HG02885 (cell line): ENCODE results near the gene CLCN6.

Experiments
- ATAC-seq: cut with Tn5 transposase; IDR thresholded peaks from one replicate; pipeline ENCODE4 v1.9.1; 2021; ENCODE audit warnings: mild to moderate bottlenecking; ENCODE audit not compliant: unreplicated experiment, poor library complexity

Gene CLCN6, protein sequence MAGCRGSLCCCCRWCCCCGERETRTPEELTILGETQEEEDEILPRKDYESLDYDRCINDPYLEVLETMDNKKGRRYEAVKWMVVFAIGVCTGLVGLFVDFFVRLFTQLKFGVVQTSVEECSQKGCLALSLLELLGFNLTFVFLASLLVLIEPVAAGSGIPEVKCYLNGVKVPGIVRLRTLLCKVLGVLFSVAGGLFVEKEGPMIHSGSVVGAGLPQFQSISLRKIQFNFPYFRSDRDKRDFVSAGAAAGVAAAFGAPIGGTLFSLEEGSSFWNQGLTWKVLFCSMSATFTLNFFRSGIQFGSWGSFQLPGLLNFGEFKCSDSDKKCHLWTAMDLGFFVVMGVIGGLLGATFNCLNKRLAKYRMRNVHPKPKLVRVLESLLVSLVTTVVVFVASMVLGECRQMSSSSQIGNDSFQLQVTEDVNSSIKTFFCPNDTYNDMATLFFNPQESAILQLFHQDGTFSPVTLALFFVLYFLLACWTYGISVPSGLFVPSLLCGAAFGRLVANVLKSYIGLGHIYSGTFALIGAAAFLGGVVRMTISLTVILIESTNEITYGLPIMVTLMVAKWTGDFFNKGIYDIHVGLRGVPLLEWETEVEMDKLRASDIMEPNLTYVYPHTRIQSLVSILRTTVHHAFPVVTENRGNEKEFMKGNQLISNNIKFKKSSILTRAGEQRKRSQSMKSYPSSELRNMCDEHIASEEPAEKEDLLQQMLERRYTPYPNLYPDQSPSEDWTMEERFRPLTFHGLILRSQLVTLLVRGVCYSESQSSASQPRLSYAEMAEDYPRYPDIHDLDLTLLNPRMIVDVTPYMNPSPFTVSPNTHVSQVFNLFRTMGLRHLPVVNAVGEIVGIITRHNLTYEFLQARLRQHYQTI

DNA sequence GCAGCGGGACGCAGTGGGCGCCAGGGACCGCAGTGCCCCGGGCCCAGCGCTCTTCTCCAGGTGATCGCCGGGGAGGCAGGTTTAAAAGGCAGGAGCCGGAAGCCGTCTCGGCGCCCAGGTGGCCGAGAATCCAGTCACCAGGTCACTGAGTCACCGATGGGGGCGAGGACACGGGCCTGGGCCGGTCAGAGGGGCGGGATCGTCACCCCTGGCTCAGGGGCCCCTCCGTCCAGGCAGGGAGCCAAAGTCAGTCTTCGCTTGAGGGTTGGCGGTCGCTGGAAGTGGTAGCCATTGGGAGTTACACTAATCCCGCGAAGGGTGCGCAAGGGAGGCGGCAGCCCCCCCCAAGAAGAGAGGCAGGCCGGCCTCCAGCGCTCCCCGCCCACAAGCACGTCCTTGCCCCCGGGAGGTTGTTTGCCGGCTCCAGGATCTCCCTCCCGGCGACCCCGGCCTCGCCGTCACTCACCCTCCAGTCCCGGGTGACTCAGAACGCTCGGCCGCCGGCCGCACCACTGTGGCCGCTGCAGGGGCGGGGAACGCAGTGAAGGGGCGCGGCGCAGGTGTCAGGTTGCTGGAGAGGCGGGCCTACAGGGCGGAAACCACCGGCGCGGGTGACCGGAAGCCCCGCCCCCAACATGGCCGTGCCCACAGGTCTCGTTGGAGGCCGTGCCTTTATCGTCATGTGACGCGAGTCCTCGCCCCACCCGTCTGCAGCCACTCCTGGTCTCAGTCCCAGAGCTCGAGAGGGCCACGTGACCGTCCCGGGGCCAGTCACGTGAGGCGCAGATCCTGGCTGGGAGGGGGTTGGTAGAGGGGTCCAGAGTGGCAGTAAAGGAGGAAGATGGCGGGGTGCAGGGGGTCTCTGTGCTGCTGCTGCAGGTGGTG lies at the start of gene CLCN6, which contains the start of gene MTHFR:
Gene CLCN6 (plus strand): TSS at position 770 of the 885 bp plus-strand sequence. CDS start 72 bp downstream, at position 842.
Gene MTHFR (minus strand): TSS at position 543 of the 885 bp plus-strand sequence. CDS start 2,848 bp downstream, outside the sequence.
- ATAC-seq: peak; percentile 86

DNA sequence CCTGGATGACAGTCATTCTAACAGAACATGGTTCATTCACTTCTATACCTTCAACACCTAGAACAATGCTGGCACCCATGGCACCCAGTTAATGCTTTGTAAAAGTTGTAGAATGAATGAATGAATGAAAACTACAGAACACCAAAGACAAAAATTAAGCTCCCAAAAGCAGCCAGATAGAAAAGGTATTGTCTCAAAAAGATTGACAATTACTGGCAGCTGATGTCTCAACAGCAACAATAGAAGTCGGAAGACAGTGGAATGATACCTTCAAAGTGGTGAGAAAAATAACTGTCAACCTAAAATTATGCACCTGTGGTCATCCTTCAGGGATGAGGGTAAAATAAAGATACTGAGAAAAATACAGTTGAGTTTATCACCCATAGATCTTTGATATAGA lies 48.9 kb upstream of the CLCN6 start:
- ATAC-seq: no peak

DNA sequence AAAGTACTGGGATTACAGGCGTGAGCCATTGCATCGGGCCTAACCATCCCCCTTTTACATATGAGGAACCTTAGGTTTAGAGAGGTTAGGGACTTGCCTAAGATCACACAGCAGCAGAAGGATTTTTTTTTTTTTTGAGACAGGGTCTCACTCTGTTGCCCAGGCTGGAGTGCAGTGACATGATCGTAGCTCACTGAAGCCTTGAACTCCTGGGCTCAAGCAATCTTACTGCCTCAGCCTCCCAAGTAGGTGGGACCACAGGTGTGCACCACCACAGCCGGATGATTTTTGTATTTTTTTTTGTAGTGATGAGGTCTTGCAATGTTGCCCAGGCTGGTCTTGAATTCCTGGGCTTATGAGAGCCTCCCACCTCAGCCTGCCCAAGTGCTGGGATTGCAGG lies 46.2 kb upstream of the CLCN6 start:
- no peak for ATAC-seq

DNA sequence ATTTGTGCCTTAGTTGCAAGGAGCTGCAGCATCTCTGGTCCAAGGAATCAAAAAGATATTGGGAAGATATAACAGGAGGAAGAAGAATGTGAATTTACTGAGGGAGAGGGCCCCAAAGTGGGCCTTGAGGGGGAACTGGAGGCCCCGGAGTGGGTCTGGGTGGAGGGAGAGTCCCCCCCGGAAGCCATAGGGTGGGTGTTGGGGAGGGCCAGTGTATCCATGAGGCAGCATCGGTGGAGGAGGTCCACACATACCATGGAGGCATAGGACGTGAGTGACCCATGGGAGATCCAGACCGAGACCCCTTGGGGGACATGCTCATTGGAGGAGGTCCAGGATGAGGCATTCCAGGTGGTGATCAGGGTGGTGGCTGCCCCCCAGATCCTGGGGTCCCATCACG lies 44.7 kb upstream of the CLCN6 start:
- ATAC-seq: no peak

DNA sequence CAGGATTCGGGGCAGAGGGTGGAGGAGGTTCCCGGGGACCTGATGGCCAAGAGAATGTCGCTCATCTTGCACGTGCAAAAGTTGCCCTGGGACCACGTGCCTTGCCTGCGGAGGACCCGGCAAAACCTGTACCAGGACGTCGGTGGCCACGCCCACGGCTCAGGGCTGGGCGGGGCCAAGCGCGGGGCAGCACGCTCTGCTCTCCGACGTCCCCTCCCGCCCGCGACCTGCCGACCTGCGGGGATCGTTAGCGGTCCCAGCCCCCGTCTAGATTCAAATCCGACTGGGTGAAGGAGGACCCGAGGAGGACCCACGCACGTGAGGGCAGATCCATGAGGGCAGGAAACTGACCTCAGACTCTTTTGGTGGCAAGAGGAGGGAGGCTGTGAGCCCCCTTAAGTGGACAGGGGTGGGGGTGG lies 44.0 kb upstream of the CLCN6 start, which contains the start of gene C1orf167:
Gene C1orf167 (plus strand): TSS at position 206 of the 419 bp plus-strand sequence. CDS start 2,208 bp downstream, outside the sequence.
- ATAC-seq: no peak

DNA sequence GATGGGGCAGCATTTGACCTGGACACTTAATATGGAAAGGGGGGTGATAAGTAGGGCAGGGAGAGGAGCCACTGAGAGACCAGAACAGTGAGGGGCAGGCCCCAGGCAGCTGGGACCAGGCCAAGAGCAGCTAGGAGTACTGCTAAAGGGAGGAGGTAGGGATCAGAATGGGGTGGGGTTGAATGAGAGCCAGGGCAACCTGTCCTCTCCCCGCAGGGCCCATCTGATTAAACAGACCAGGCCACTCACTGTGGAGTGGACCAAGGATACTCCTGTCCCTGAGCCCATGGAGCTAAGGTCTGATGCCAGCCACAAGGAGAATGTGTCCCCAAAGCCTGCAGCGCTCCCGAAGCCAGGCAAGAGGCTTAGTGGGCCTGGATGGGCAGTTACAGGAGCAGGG lies 41.9 kb upstream of the CLCN6 start:
- ATAC-seq: no peak

DNA sequence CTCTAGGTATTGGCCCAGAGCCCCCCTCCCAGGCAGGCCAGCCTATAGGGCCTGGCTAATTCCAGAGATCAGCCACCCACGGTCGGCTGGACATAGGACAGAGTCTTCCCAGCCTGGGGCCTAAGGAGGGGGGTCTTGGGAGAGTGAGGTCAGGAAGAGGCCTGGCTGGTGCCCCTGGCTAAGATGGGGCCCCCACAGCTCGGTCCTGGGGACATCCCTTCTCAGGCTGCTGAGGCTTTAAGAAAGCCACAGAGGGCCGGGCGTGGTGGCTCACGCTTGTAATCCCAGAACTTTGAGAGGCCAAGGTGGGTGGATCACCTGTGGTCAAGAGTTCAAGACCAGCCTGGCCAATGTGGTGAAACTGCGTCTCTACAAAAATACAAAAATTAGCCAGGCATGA lies 41.5 kb upstream of the CLCN6 start:
- ATAC-seq: no peak

DNA sequence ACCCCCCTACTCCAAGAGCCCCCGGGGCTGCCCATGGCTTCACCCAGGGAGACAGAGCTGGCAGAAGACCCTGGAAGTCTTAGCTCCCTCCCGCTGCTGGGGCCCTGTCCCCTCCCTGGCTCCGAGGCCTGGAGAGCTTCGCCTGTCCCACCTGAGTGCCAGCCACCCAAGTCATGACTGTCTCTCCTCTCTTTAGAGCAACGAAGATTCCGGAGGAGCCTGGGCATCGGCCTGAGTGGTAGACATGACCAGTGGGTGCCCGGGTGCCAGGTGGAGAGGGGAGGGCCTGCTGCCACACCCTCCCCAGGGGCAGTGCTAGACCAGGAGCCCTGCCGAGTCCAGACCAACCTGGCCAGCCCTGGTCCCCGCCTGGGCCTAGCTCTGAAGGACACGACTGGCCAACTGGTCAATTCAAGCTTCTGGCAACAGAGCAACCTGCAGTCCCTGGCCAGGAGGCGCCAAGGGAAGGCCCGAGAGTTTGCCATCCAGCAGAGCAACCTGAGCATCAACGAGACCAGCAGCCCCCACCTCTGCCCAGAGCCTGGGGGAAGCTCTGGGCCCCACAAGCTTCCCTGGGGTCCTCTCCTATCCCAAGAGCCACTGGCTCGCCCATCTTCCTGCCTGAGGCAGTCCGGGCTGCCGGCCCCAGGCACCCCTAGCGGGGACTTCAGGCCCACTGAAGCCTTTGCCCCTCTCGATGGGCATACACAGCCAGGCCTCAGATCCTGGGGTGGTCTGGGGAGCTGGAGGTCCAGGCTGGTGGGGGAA lies 40.1 kb upstream of the CLCN6 start:
- ATAC-seq: no peak

DNA sequence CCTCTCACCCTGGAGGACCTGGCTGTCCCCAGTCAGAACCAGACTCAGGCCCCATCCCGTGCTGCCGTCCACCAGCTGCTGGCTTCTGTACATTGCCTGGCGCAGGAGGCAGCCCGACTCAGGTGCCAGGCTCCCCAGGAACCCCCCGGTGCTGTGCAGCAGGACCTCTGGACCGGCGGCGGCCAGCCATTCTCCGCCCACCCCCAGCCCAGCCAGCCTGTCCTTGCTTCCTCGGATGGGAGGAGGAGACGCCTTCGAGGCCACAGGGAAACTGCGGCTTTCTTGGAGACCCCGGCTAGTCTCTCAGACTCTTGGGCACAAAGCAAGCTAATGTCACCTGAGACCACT lies 39.6 kb upstream of the CLCN6 start:
- no peak for ATAC-seq

DNA sequence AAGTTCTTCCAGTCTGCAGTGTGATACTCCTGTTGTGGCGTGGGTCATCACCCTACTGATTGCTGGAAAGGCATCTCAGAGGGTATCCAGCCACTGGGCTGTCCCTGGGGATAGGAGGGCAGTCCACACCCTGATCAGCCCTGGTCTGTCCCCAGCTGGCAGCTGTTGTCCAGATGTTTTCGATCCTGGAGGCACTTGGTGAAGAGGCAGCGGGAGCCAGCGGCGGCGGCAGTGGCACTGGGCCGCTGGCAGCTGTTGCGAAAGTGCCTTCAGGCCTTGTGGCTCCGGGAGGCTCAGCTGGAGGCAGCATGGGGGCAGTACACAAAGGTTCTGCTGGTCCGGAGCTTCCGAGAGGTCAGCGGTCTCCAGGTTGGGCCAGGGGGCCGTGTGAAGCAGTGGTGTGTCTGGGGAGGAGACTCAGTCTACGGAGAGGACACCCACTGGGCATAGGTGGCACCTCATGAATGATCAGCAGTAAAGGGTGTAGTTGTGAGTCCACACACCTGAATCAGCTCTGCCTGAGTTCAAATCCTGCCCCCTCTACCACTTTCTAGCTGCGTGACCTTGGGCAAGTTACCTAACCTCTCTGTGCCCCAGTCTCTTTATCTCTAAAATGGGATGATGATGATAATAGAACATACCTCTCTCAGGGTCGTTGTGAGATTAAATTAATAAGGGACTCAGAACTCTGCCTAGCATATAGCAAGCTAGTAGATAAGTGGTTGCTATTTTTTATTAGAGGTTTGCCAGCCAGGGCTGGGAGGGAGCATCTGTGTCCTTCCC lies 37.9 kb upstream of the CLCN6 start:
- no peak for ATAC-seq

DNA sequence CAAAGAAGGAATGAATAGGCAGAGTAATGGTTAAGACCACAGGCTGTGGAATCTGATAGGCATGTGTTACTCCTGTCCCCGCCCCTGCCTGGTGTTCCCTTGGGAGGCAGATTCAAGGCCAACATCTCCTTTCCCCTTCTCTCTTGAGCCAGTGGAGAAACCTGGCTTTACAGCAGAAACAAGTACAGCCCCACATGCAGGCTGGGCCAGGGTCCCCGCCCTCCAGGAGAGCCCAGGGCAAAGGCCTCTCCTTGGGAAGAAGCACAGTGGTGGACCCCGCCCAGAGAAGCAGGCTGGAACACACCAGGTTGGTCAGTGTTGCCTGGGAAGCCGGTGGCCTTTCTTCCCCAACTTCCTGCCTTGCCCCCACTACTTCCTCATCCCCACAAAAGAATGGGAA lies 37.2 kb upstream of the CLCN6 start:
- no peak for ATAC-seq

DNA sequence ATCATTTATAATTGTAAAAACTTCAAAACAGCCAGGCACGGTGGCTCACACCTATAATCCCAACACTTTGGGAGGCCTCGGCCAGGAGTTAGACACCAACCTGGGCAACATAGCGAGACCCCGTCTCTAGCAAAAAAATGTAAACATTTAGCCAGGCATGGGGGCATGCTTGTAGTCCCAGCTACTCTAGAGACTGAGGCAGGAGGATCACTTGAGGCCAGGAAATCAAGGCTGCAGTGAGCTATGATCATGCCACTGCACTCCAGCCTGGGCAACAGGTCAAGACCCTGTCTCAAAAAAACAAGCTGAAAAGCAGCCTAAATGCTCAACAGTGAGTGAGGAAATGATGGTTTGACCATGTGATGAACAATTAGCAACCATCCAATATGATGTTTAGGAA lies 36.7 kb upstream of the CLCN6 start:
- ATAC-seq: no peak

DNA sequence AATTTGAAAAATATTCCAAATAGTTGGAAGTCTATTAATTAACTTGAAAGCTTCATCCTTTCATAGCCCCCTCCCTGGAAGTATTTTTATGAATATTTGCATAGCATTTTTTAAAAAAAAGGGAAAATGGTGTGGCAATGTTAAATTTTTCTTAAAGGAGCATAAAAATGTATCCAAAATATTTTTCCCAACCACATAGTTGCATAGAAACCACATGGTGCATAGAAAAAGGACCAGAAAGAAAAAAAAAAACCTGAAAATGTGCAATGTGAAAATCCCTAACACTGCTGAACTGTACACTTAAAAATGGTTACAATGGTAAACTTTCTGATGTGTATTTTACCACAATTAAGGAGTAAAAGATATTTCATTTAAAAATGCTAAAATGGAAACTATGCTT lies 36.0 kb upstream of the CLCN6 start:
- ATAC-seq: no peak

DNA sequence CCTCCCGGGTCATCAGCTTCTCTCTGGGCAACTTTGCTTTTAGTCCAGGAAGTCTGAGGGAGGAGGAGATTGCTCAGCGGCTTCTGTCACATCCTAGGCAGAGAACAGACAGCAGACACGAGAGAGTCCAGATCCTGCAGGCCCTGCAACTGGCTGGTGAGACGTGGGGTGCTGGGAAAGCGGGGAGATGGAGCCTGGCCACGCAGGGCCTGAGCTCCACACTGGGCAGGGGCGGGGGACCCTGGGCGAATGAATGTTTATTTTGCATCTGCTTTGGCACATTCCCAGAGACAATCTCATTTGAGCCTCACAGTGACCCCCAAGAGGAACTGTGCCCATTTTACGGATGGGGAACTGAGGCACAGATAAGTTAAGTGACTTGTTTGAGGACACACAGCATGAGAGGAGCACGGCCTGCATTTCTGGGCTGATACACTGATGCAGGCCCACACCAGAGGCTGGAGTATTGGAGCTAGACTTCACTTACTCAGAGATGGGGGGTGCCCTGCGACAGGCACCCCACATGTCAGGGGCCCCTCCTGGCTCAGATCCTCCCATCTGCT lies 34.4 kb upstream of the CLCN6 start:
- ATAC-seq: no peak

DNA sequence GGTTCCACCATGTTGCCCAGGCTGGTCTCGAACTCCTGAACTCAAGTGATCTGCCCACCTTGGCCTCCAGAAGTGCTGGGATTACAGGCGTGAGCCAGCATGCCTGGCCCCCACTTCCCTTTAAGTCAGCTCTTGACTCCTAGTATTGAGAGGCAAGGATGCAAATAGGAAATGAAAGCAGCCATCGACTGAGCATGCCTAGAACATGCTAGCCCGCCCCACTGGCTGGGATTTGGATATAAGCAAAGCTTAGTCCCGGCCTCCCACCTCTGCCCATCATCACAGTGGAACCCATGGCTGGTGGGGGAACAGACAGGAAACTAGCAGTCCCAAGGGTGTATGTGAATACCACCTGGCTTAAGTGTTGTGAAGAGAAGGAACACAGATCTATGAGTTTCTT lies 33.5 kb upstream of the CLCN6 start:
- ATAC-seq: no peak

DNA sequence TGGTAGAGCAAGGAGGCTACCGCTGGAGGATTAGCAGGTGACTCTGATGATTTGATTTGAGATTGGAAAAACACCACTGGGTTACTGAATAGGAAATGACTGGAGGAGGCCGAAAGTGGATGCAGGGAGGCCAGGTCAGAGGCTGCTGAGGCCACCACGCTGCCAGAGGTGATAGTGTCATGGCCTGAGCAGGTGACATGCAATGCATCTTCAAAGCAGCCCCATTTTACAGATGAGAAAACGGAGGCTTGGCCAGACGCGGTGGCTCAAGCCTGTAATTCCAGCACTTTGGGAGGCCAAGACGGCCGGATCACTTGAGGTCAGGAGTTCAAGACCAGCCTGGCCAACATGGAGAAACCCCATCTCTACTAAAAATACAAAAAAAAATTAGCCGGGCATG lies 31.2 kb upstream of the CLCN6 start:
- no peak for ATAC-seq

DNA sequence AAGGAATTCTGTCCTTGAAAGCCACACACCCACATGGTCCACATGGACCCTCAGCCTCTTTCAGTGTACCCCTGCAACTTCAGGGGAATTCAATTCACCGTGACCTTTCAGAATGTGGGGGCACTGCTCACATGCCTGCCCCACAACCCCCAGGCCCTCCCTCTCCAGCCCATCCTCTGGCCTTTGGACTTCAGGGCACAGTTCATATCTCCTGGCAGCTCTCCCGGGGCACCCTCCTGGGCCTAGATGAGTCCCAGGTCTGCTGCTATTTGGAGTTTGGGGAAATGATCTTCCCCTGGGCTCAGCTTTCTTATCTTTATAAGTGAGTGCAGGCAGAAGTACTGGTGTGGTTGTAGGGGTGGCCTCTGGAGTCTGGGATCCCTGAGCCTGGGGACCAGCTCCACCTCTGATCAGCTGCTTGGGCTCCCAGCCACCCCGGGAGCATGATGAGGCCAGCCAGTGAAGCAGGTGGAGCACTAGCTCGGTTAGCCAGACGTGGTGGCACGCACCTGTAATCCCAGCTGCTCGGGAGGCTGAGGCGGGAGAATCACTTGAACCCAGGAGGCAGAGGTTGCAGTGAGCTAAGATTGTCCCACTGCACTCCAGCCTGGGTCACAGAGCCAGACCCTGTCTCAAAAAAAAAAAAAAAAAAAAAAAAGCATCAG lies 28.2 kb upstream of the CLCN6 start:
- ATAC-seq: no peak

DNA sequence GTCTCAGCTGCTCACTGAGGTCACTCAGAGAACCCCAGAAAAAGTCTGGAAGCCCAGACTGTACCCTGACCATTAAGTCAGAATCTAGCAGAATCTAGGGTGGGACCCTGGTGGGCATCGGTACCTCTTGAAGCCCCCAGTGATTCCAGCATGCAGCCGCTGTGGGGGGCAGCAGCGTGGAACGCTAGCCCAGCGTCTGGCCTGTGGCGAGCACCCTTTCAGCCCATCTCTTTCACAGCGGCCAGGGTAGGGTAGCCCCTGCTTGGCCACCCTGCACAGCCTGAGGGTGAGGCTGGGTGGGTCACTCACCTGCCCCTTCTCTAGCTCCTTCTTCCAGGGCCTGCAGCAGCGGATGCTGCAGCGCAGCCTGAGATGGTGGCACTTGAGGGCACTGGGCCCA lies 27.7 kb upstream of the CLCN6 start:
- no peak for ATAC-seq
